Endodermal cell (in vitro differentiated cells): ENCODE measurements around the gene NPBWR2. TPM values are rescaled to one million over a fixed set of nuclear protein-coding genes. Genes with fewer than 3 reads are reported as not detected.
A peak's percentile ranks its signal among the peaks of the same experiment; 100 is the strongest.

ENCODE experiments used
- DNase-seq: peaks from one replicate; pipeline ENCODE4 v3.0.0-alpha.2; 2017
- H3K27ac ChIP-seq: 2 replicates; pipeline ENCODE4 v1.5.1; 2013; ENCODE audit warnings: mild to moderate bottlenecking, low read depth, low read length, moderate library complexity
- H3K27me3 ChIP-seq: 2 replicates; pipeline ENCODE4 v1.6.1; 2013; ENCODE audit warnings: mild to moderate bottlenecking, low read length, moderate library complexity; ENCODE audit not compliant: insufficient read depth, control insufficient read depth, poor library complexity, severe bottlenecking
- H3K36me3 ChIP-seq: 2 replicates; pipeline ENCODE4 v1.7.0; 2013; ENCODE audit warnings: mild to moderate bottlenecking, low read length, moderate library complexity; ENCODE audit not compliant: control insufficient read depth, insufficient read depth
- H3K4me1 ChIP-seq: one replicate; pipeline ENCODE4 v1.7.0; 2013; ENCODE audit warnings: low read length; ENCODE audit not compliant: control insufficient read depth, insufficient read depth
- H3K4me3 ChIP-seq: 2 replicates; pipeline ENCODE4 v1.5.1; 2013; ENCODE audit warnings: mild to moderate bottlenecking, low read length, moderate library complexity
- H3K9ac ChIP-seq: 2 replicates; pipeline ENCODE4 v1.6.1; 2013; ENCODE audit warnings: mild to moderate bottlenecking, low read length, moderate library complexity; ENCODE audit not compliant: poor library complexity, severe bottlenecking; ENCODE audit errors: extremely low read depth
- H3K9me3 ChIP-seq: 2 replicates; pipeline ENCODE4 v1.6.1; 2013; ENCODE audit warnings: mild to moderate bottlenecking, low read length, moderate library complexity; ENCODE audit not compliant: control insufficient read depth
- H3K27ac Mint-ChIP-seq: 2 replicates; pipeline ENCODE4 v1.8.0; 2020; ENCODE audit warnings: mixed read lengths
- H3K27me3 Mint-ChIP-seq: 2 replicates; pipeline ENCODE4 v1.8.0; 2021; ENCODE audit warnings: mild to moderate bottlenecking, mixed read lengths; ENCODE audit not compliant: insufficient read depth
- H3K36me3 Mint-ChIP-seq: 2 replicates; pipeline ENCODE4 v1.8.0; 2020; ENCODE audit warnings: low read depth, mixed read lengths
- H3K4me1 Mint-ChIP-seq: 2 replicates; pipeline ENCODE4 v1.8.0; 2020; ENCODE audit warnings: mixed read lengths
- H3K4me3 Mint-ChIP-seq: 2 replicates; pipeline ENCODE4 v1.8.0; 2020; ENCODE audit warnings: mild to moderate bottlenecking, moderate library complexity, mixed read lengths
- H3K9me3 Mint-ChIP-seq: 2 replicates; pipeline ENCODE4 v1.8.0; 2020; ENCODE audit warnings: mild to moderate bottlenecking, mixed read lengths
- WGBS, 2 experiments: methylation state at CpG; one replicate each; pipeline versions ENCODE4 v1.1.5 to v1.1.7; 2013; ENCODE audit warnings: missing lambda C conversion rate in 2 of 2, mixed read lengths in 1 of 2; ENCODE audit not compliant: insufficient coverage in 1 of 2, insufficient read length in 1 of 2; 5-methylcytosine and 5-hydroxymethylcytosine counted together
- total RNA-seq, 2 donors: library from RNA; stranded (reverse); fragmentation: NEBNext Ultra II Directional in 1 of 2; extraction: Animal tissue kit (Norgen Biotek cat#: 25700) in 1 of 2; gene quantifications; 2 replicates in 1 of 2; 3 replicates in 1 of 2; pipeline ENCODE4 v1.2.1, GENCODE V29; 2021
- TF ChIP-seq, protein P1 (sequence below): fragments of 200-600 bp; sonication (generic); conservative IDR thresholded peaks from 2 replicates; pipeline ENCODE4 v1.5.0; 2021; ENCODE audit warnings: antibody characterized with exemption, mild to moderate bottlenecking

NPBWR2 gene
- total RNA-seq, 2 donors from 2014 or later, result not detected

DNA sequence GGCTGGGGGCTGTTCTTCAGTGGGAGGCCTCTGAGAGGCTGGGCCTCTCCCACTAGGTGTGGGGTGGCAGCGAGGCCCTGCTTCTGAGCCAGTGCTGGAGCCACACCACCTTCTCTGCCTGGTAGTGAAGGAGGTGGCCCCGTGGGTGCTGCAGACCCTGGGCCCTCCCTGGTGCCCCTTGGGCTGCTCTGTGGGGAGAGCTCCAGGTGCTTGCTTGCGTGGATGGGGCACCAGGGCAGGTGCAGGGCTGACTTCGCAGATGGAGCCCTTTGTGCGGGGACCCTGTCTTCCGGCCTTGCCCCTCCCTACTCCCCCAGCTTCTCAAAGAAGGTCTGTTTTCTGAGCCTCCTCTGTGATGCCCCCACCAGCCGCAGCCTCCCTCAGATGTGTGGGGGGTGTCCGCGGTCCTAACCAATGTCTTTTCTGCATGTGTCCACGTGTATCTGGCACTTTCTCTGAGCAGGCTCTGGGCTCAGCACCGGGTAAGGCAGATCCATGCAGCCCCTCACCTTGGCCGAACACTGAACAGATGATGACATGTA, 39.6 kb upstream of the NPBWR2 start:
- WGBS, 2 experiments, result 86 to 93% methylated on average over 6 to 12 of the region's 12 CpGs
- H3K4me1 Mint-ChIP-seq, result peaks cover 2% of the 10 kb centered on the region
- peaks cover 20% of the 10 kb centered on the region for H3K9me3 Mint-ChIP-seq

DNA sequence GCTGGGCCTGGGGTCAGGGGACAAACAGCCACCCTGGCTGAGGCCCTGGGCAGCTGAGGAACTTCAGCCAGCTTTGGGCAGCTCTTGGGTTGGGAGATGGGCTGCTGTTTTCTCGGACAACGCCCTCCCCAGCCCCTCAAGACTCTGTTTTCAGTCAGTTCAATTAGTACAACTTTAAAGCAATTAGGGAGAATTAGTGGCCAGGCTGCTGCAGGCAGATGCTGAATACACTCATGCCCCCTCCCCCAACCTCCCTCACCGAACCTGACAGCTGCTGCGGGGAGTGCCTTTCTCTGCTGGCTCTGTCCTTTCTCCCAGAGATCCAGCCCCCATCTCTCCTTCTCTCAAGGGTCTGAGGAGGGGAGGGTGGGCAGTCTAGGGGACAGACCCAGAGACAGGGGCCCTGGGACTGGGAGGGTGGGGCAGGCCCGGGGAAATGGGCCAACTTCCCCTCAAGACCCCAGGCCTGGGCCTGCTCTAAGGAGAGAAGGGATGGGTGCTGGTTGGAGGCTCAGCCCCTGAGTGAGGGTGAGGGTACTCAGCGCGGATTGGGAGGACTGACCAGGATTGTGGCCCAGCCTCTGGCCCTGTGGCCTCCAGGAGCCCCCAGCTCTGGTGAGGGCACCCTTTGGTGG, 39.1 kb upstream of the NPBWR2 start:
- no peaks in the 10 kb centered on the region for H3K27me3 ChIP-seq
- no peak for DNase-seq
- peaks cover 20% of the 10 kb centered on the region for H3K9me3 Mint-ChIP-seq
- no peak overlapping the region for H3K4me3 Mint-ChIP-seq
- H3K9me3 ChIP-seq, result peaks cover 17% of the 10 kb centered on the region
- no peaks in the 10 kb centered on the region for H3K36me3 ChIP-seq
- TF ChIP-seq, protein P1, sequence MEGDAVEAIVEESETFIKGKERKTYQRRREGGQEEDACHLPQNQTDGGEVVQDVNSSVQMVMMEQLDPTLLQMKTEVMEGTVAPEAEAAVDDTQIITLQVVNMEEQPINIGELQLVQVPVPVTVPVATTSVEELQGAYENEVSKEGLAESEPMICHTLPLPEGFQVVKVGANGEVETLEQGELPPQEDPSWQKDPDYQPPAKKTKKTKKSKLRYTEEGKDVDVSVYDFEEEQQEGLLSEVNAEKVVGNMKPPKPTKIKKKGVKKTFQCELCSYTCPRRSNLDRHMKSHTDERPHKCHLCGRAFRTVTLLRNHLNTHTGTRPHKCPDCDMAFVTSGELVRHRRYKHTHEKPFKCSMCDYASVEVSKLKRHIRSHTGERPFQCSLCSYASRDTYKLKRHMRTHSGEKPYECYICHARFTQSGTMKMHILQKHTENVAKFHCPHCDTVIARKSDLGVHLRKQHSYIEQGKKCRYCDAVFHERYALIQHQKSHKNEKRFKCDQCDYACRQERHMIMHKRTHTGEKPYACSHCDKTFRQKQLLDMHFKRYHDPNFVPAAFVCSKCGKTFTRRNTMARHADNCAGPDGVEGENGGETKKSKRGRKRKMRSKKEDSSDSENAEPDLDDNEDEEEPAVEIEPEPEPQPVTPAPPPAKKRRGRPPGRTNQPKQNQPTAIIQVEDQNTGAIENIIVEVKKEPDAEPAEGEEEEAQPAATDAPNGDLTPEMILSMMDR, result no peak
- H3K27ac ChIP-seq, result no peak overlapping the region
- no peak overlapping the region for H3K4me3 ChIP-seq
- H3K36me3 Mint-ChIP-seq, result no peaks in the 10 kb centered on the region
- H3K4me1 ChIP-seq, result no peaks in the 10 kb centered on the region
- H3K27me3 Mint-ChIP-seq, result no peaks in the 10 kb centered on the region
- no peak overlapping the region for H3K9ac ChIP-seq
- no peak overlapping the region for H3K27ac Mint-ChIP-seq
- H3K4me1 Mint-ChIP-seq, result no peaks in the 10 kb centered on the region
- WGBS, 2 experiments, result 79 to 100% methylated on average over 1 to 7 of the region's 7 CpGs

More for the DNA sequence above, 39.6 kb upstream of the NPBWR2 start:
- no peak overlapping the region for H3K9ac ChIP-seq
- H3K9me3 ChIP-seq, result peaks cover 17% of the 10 kb centered on the region
- H3K4me3 ChIP-seq, result no peak overlapping the region
- H3K4me1 ChIP-seq, result no peaks in the 10 kb centered on the region
- H3K27me3 ChIP-seq, result no peaks in the 10 kb centered on the region
- H3K27ac ChIP-seq, result no peak overlapping the region
- H3K27ac Mint-ChIP-seq, result no peak overlapping the region
- TF ChIP-seq, protein P1, result no peak
- DNase-seq, result no peak
- no peaks in the 10 kb centered on the region for H3K36me3 Mint-ChIP-seq
- H3K27me3 Mint-ChIP-seq, result no peaks in the 10 kb centered on the region
- no peaks in the 10 kb centered on the region for H3K36me3 ChIP-seq
- no peak overlapping the region for H3K4me3 Mint-ChIP-seq

DNA sequence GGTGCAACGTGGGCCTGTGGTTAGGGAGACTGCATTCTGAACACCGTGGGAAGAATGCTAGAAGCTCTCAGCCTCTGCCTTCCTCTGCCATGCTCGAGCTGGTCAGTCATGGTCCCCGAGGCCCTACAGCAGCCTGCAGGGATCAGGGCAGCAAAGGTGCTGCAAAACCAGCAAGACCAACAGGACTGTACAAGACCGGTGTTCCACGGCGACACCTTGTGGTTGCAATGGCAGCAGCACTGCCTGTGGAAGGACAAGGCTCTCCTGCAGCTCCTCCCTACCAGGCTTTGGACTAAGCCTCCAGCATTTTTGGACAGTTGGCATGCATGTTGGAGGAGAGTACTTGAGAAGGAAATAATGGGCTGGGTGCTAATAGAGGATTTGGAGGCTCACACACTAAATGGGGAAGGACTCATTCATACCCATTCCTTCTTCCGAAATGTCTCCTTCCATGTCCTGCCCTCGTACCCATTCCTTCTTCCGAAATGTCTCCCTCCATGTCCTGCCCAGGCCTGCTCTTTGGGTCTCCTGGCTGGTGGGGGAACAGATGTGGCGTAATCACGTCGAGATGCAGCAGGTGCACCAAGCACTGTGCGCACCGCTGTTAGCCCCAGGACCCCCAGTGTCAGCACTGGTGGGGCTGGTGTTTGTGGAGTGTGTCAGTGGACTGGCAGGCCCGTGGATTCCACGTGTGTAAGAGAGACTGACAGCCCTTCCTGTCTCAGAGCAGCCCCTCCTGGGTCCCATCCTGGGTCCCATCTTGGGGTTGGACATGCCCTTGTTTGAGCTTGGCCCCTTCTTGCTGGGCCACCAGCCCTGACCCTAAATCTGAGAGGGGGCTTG, 38.3 kb upstream of the NPBWR2 start:
- no peaks in the 10 kb centered on the region for H3K4me1 Mint-ChIP-seq
- TF ChIP-seq, protein P1, result peak; percentile 64
- no peak overlapping the region for H3K4me3 Mint-ChIP-seq
- Histone ChIP-seq H3K4me3 (no peak overlapping the region), H3K27me3 (no peaks in the 10 kb centered on the region), H3K36me3 (no peaks in the 10 kb centered on the region), H3K4me1 (no peaks in the 10 kb centered on the region), H3K9ac (no peak overlapping the region), H3K9me3 (peaks cover 17% of the 10 kb centered on the region), H3K27ac (no peak overlapping the region)
- 90 to 92% methylated on average over 7 to 17 of the region's 17 CpGs for WGBS, 2 experiments
- peak; percentile 84 for DNase-seq
- H3K36me3 Mint-ChIP-seq, result no peaks in the 10 kb centered on the region
- peaks cover 20% of the 10 kb centered on the region for H3K9me3 Mint-ChIP-seq
- no peaks in the 10 kb centered on the region for H3K27me3 Mint-ChIP-seq
- no peak overlapping the region for H3K27ac Mint-ChIP-seq
